ENCODE measurements around the gene SMAP1. TPM values are rescaled to one million over a fixed set of nuclear protein-coding genes. Genes with fewer than 3 reads are reported as not detected.
"Not testable (repeated sequence)": the region's sequence is repeated elsewhere in the genome, so short reads cannot be mapped to it uniquely, and the experiment has no call there.

The SMAP1 gene
- total RNA-seq, 1 donor from 2014 or later = 40.4 TPM

DNA sequence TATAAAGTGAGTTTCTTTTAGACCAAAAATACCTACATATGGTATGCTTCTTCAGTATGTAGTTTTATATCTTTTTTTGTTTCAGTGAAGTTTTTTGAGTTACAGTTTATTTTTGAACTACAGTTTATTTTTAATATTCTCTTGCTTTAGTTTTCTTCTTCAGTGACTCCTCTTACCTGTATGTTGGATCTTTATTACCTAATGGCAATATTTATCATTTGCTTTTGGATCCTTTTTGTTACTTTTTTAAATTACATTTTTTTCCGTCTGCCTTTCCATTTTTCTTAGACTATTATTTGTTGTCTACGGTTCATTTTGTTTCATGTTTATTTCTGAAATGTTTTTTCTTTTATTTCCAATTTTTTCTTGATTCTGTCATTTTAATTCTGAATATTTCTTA is 71.9 kb downstream of the SMAP1 start:
- no peaks in the 10 kb centered on the region for H3K4me1 Mint-ChIP-seq (ENCODE audit: unreplicated experiment)
- DNase-seq (ENCODE audit: low spot score) = no peak
- H3K4me3 Mint-ChIP-seq (ENCODE audit: unreplicated experiment) = no peak overlapping the region
- H3K9me3 Mint-ChIP-seq (ENCODE audit: unreplicated experiment) = peaks cover 4% of the 10 kb centered on the region
- H3K27ac Mint-ChIP-seq (ENCODE audit: unreplicated experiment) = no peak overlapping the region
- peaks cover 38% of the 10 kb centered on the region for H3K36me3 Mint-ChIP-seq (ENCODE audit: low read depth, unreplicated experiment)
- H3K27me3 Mint-ChIP-seq (ENCODE audit: unreplicated experiment) = no peaks in the 10 kb centered on the region
- TF ChIP-seq, protein P1, sequence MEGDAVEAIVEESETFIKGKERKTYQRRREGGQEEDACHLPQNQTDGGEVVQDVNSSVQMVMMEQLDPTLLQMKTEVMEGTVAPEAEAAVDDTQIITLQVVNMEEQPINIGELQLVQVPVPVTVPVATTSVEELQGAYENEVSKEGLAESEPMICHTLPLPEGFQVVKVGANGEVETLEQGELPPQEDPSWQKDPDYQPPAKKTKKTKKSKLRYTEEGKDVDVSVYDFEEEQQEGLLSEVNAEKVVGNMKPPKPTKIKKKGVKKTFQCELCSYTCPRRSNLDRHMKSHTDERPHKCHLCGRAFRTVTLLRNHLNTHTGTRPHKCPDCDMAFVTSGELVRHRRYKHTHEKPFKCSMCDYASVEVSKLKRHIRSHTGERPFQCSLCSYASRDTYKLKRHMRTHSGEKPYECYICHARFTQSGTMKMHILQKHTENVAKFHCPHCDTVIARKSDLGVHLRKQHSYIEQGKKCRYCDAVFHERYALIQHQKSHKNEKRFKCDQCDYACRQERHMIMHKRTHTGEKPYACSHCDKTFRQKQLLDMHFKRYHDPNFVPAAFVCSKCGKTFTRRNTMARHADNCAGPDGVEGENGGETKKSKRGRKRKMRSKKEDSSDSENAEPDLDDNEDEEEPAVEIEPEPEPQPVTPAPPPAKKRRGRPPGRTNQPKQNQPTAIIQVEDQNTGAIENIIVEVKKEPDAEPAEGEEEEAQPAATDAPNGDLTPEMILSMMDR (IDR thresholded peaks at IDR 0.05; ENCODE audit: unreplicated experiment) = no peak

DNA sequence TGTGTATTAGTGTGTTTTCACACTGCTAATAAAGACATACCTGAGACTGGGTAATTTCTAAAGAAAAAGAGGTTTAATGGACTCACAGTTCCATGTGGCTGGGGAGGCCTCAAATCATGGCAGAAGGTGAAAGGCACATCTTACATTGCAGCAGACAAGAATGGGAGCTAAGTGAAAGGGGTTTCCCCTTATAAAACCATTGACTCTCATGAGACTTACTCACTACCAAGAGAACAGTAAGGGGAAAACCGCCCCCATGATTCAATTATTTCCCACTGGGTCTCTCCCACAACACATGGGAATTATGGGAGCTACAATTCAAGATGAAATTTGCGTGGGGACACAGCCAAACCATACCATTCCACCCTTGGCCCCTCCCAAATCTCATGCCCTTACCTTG is 73.1 kb downstream of the SMAP1 start:
- H3K4me3 Mint-ChIP-seq (ENCODE audit: unreplicated experiment); H3K27me3 Mint-ChIP-seq (ENCODE audit: unreplicated experiment); H3K27ac Mint-ChIP-seq (ENCODE audit: unreplicated experiment); H3K9me3 Mint-ChIP-seq (ENCODE audit: unreplicated experiment); H3K4me1 Mint-ChIP-seq (ENCODE audit: unreplicated experiment); DNase-seq (ENCODE audit: low spot score): not testable (repeated sequence)
- peaks cover 34% of the 10 kb centered on the region for H3K36me3 Mint-ChIP-seq (ENCODE audit: low read depth, unreplicated experiment)

DNA sequence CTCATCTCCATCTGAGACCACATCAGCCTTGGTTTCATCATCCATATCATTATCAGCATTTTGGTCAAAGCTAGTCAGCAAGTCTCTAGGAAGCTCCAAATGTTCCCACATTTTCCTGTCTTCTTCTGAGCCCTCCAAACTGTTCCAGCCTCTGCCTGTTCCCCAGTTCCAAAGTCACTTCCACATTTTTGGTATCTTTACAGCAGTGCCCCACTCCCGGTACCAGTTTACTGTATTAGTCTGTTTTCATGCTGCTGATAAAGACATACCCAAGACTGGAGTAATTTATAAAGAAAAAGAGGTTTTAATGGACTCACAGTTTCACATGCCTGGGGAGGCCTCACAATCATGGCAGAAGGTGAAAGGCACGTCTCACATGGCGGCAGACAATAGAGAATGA is 74.8 kb downstream of the SMAP1 start:
- H3K27me3 Mint-ChIP-seq (ENCODE audit: unreplicated experiment); H3K4me1 Mint-ChIP-seq (ENCODE audit: unreplicated experiment); H3K9me3 Mint-ChIP-seq (ENCODE audit: unreplicated experiment); H3K27ac Mint-ChIP-seq (ENCODE audit: unreplicated experiment); DNase-seq (ENCODE audit: low spot score): not testable (repeated sequence)
- Mint-ChIP-seq H3K4me3 (ENCODE audit: unreplicated experiment) (peak overlapping the region; percentile 8), H3K36me3 (ENCODE audit: low read depth, unreplicated experiment) (peaks cover 34% of the 10 kb centered on the region)

DNA sequence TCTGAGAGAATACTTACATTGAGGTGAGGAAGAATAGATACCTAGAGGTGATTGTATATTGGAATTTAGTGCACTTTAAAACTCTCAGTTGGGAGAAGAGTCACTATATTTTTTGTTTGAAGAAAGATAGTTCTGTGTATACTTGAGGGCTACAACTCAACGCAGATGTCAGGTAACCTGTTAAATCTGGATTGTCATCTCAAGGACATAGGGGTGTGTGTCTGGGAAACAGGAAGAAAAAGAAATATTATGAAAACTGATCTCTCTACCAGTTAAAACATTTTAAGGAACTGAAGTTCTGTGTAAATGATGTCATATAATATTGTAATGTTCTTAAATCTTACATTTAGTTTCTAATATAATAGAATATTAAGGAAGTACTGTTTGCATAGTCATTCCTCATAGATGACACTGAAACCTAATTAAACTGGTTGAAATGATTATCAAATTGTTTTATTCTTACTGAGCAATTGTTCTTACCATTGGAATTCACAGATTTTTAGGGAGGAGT is 86.2 kb downstream of the SMAP1 start:
- no peaks in the 10 kb centered on the region for H3K9me3 Mint-ChIP-seq (ENCODE audit: unreplicated experiment)
- no peak overlapping the region for H3K4me3 Mint-ChIP-seq (ENCODE audit: unreplicated experiment)
- H3K36me3 Mint-ChIP-seq (ENCODE audit: low read depth, unreplicated experiment) = peaks cover 6% of the 10 kb centered on the region
- DNase-seq (ENCODE audit: low spot score) = no peak
- no peak overlapping the region for H3K27ac Mint-ChIP-seq (ENCODE audit: unreplicated experiment)
- no peaks in the 10 kb centered on the region for H3K4me1 Mint-ChIP-seq (ENCODE audit: unreplicated experiment)
- H3K27me3 Mint-ChIP-seq (ENCODE audit: unreplicated experiment) = no peaks in the 10 kb centered on the region
- TF ChIP-seq, protein P1 (IDR thresholded peaks at IDR 0.05; ENCODE audit: unreplicated experiment) = no peak

DNA sequence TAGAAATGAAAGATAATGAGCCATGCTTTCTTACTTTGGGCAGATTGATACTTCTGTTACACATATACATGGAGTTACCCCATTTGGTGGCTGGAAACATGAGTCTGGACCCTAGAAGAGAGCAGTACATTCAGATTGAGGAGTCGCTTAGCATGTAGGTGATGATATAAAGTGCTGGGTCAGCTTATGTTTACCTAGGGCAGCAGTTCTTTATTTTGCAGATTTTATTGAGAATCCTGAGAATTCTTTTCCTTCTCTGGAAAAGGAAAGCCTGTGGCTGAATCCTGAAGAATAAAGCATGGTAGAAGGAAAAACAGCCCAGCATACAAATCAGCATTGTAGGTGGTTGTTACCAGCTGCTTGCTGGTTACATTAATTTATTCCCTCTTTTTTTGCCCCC is 91.2 kb downstream of the SMAP1 start:
- Mint-ChIP-seq H3K27me3 (ENCODE audit: unreplicated experiment) (no peaks in the 10 kb centered on the region), H3K4me3 (ENCODE audit: unreplicated experiment) (no peak overlapping the region), H3K36me3 (ENCODE audit: low read depth, unreplicated experiment) (peaks cover 6% of the 10 kb centered on the region), H3K4me1 (ENCODE audit: unreplicated experiment) (no peaks in the 10 kb centered on the region), H3K9me3 (ENCODE audit: unreplicated experiment) (no peaks in the 10 kb centered on the region), H3K27ac (ENCODE audit: unreplicated experiment) (no peak overlapping the region)
- TF ChIP-seq, protein P1 (IDR thresholded peaks at IDR 0.05; ENCODE audit: unreplicated experiment) = no peak
- no peak for DNase-seq (ENCODE audit: low spot score)

DNA sequence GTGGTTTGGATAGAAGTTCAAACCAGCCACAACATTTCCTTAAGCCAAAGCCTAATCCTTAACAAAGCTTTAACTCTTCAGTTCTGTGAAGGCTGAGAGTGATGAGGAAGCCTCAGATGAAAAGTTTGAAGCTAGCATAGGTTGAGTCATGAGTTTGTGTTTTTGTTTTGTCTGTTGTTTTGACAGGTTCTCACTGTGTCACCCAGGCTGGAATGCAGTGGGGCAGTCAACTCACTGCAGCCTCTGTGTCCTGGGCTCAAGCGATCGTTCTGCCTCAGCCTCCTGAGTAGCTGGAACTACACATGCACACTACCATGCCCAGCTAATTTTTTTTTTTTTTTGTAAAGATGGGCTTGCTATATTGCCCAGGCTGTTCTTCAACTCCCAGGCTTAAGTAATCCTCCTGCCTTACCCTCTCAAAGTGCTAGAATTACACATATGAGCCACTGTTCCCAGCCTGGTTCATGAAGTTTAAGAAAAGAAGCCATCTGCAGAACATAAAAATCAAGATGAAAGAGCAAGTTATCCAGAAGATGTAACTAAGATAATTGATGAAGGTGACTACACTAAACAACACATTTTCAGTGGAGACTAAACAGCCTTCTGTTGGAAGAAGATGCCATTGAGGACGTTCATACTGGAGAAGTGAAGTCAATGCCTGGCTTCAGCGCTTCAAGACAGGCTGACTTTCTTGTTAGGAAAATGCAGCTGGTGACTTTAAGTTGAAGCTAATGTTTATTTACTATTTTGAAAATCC is 96.2 kb downstream of the SMAP1 start:
- no peaks in the 10 kb centered on the region for H3K9me3 Mint-ChIP-seq (ENCODE audit: unreplicated experiment)
- no peak overlapping the region for H3K27ac Mint-ChIP-seq (ENCODE audit: unreplicated experiment)
- H3K27me3 Mint-ChIP-seq (ENCODE audit: unreplicated experiment) = no peaks in the 10 kb centered on the region
- peaks cover 4% of the 10 kb centered on the region for H3K36me3 Mint-ChIP-seq (ENCODE audit: low read depth, unreplicated experiment)
- no peaks in the 10 kb centered on the region for H3K4me1 Mint-ChIP-seq (ENCODE audit: unreplicated experiment)
- no peak overlapping the region for H3K4me3 Mint-ChIP-seq (ENCODE audit: unreplicated experiment)
- no peak for DNase-seq (ENCODE audit: low spot score)
- TF ChIP-seq, protein P1 (IDR thresholded peaks at IDR 0.05; ENCODE audit: unreplicated experiment) = no peak
